ENCODE results near the gene GRID1.

DNA sequence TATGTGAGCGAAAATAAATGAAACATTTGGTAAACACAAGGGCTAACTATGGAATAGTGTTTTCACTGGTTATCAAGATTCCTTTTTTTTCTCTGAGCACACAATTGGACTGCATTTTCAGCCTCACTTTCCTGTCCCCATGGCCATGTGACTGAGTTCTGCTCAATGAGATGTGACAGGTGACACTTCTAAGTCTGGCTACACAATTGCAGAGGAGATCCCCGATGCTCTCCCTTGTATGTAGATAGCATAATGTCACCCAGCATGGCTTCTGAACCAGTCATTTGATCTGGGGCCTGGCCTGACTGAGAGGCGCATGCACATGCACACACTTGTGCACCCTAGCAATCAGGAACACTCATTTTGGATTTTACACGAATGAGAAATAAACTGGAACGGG is 581.8 kb downstream of the GRID1 start:
- TF ChIP-seq, protein P1, sequence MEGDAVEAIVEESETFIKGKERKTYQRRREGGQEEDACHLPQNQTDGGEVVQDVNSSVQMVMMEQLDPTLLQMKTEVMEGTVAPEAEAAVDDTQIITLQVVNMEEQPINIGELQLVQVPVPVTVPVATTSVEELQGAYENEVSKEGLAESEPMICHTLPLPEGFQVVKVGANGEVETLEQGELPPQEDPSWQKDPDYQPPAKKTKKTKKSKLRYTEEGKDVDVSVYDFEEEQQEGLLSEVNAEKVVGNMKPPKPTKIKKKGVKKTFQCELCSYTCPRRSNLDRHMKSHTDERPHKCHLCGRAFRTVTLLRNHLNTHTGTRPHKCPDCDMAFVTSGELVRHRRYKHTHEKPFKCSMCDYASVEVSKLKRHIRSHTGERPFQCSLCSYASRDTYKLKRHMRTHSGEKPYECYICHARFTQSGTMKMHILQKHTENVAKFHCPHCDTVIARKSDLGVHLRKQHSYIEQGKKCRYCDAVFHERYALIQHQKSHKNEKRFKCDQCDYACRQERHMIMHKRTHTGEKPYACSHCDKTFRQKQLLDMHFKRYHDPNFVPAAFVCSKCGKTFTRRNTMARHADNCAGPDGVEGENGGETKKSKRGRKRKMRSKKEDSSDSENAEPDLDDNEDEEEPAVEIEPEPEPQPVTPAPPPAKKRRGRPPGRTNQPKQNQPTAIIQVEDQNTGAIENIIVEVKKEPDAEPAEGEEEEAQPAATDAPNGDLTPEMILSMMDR (IDR thresholded peaks at IDR 0.05) = no peak
- no peak for TF ChIP-seq POLR2A (IDR thresholded peaks at IDR 0.05)

Measured in thyroid gland (tissue), 4 donors.